B cell (primary cell): ENCODE results near the gene CBX3. TPM values are rescaled to one million over a fixed set of nuclear protein-coding genes. Genes with fewer than 3 reads are reported as not detected.

Source experiments
- ATAC-seq: fragments of 200-7000 bp; cut with Tn5 transposase; one replicate; pipeline ENCODE4 v1.10.0; 2021; ENCODE audit warnings: low read depth, mild to moderate bottlenecking, moderate number of reproducible peaks, moderate library complexity
- CTCF ChIA-PET: fragments of 350-600 bp; sonication (Branson Sonifier 250); formaldehyde crosslinking; loops from one replicate; lab custom pipeline; 2021; ENCODE audit warnings: antibody characterized with exemption, inconsistent platforms; lab: Charles Lee
- POLR2A ChIA-PET: fragments of 350-600 bp; sonication (Branson Sonifier 250); formaldehyde crosslinking; loops from one replicate; lab custom pipeline; 2021; ENCODE audit warnings: antibody characterized with exemption; lab: Charles Lee
- DNase-seq: peaks from one replicate; pipeline ENCODE4 v3.0.0; 2013
- H2AFZ ChIP-seq: 2 replicates; pipeline ENCODE4 v1.6.1; 2012; ENCODE audit warnings: mild to moderate bottlenecking, low read depth, low read length; ENCODE audit not compliant: insufficient read depth, poor library complexity, severe bottlenecking
- H3K27ac ChIP-seq, 2 donors: 1 replicate in 1 of 2; 2 replicates in 1 of 2; pipeline ENCODE4 v1.5.1; 2012 to 2013; ENCODE audit warnings: low read length in 2 of 2, mild to moderate bottlenecking in 2 of 2, moderate library complexity in 1 of 2
- H3K27me3 ChIP-seq, 4 experiments: fragments of 200-600 bp in 1 of 4; sonication (generic) in 1 of 4; replicated peaks in 1 of 4; 1 replicate in 2 of 4; 2 replicates in 2 of 4; pipeline versions ENCODE4 v1.6.1 to v1.7.0; 2013 to 2016; ENCODE audit warnings: low read length in 3 of 4, mild to moderate bottlenecking in 2 of 4, mixed read lengths in 1 of 4, moderate library complexity in 1 of 4; ENCODE audit not compliant: insufficient read depth in 4 of 4, control insufficient read depth in 3 of 4; ENCODE audit errors: control extremely low read depth in 1 of 4
- H3K36me3 ChIP-seq, 2 experiments: replicated peaks in 1 of 2; 1 replicate in 1 of 2; 2 replicates in 1 of 2; pipeline versions ENCODE4 v1.6.1 to v1.7.1; 2013; ENCODE audit warnings: low read length in 1 of 2; ENCODE audit not compliant: insufficient read depth in 2 of 2, control insufficient read depth in 1 of 2; ENCODE audit errors: control extremely low read depth in 1 of 2, extremely low read depth in 1 of 2
- H3K4me1 ChIP-seq, 2 donors: fragments of 200-600 bp in 1 of 2; sonication (generic) in 1 of 2; 1 replicate in 1 of 2; 2 replicates in 1 of 2; pipeline versions ENCODE4 v1.5.1 to v1.6.1; 2013 to 2017; ENCODE audit warnings: low read length in 2 of 2; ENCODE audit not compliant: control insufficient read depth in 2 of 2, insufficient read depth in 2 of 2
- H3K4me2 ChIP-seq: replicated peaks from 2 replicates; pipeline ENCODE3; 2012; ENCODE audit warnings: mild to moderate bottlenecking, low read depth, low read length; ENCODE audit not compliant: poor library complexity, severe bottlenecking
- H3K4me3 ChIP-seq, 5 experiments: fragments of 200-600 bp in 1 of 5; sonication (generic) in 1 of 5; 1 replicate in 3 of 5; 2 replicates in 2 of 5; pipeline versions ENCODE4 v1.5.1 to v1.7.0; 2011 to 2016; ENCODE audit warnings: low read length in 4 of 5, mild to moderate bottlenecking in 4 of 5, low read depth in 2 of 5, control low read depth in 1 of 5, moderate library complexity in 1 of 5; ENCODE audit not compliant: insufficient read depth in 1 of 5; ENCODE audit errors: control extremely low read depth in 1 of 5, extremely low read depth in 1 of 5
- H3K79me2 ChIP-seq: fragments of 200-600 bp; sonication (generic); one replicate; pipeline ENCODE4 v1.6.0; 2016; ENCODE audit warnings: low read length; ENCODE audit not compliant: control insufficient read depth, insufficient read depth
- H3K9ac ChIP-seq: fragments of 200-600 bp; sonication (generic); 2 replicates; pipeline ENCODE4 v1.6.1; 2017; ENCODE audit warnings: mild to moderate bottlenecking, low read length, moderate library complexity
- H3K9me3 ChIP-seq, 3 donors: one replicate each; pipeline versions ENCODE4 v1.6.1 to v1.7.1; 2013; ENCODE audit warnings: low read length in 2 of 3; ENCODE audit not compliant: control insufficient read depth in 2 of 3, insufficient read depth in 1 of 3; ENCODE audit errors: control extremely low read depth in 1 of 3
- H4K20me1 ChIP-seq: 2 replicates; pipeline ENCODE4 v1.6.0; 2012; ENCODE audit warnings: mild to moderate bottlenecking, low read length; ENCODE audit not compliant: insufficient read depth, control insufficient read depth, poor library complexity, severe bottlenecking
- H3K27ac Mint-ChIP-seq: one replicate; pipeline ENCODE4 v1.8.0; 2021; ENCODE audit warnings: mixed read lengths
- H3K27me3 Mint-ChIP-seq: one replicate; pipeline ENCODE4 v1.8.0; 2021; ENCODE audit warnings: mixed read lengths
- H3K4me1 Mint-ChIP-seq: one replicate; pipeline ENCODE4 v1.8.0; 2021; ENCODE audit warnings: mixed read lengths
- H3K4me3 Mint-ChIP-seq: one replicate; pipeline ENCODE4 v1.8.0; 2021; ENCODE audit warnings: mixed read lengths
- H3K9me3 Mint-ChIP-seq: one replicate; pipeline ENCODE4 v1.8.0; 2022; ENCODE audit warnings: mixed read lengths; ENCODE audit not compliant: insufficient read depth
- EZH2 ChIP-seq: IDR thresholded peaks from 2 replicates; pipeline ENCODE4 v1.6.1; 2012; ENCODE audit warnings: borderline replicate concordance, low read depth, mild to moderate bottlenecking, moderate library complexity, low read length; ENCODE audit not compliant: insufficient read depth, poor library complexity, severe bottlenecking
- WGBS: methylation state at CpG from one replicate; pipeline ENCODE4 v1.1.5; 2013; ENCODE audit warnings: missing lambda C conversion rate; ENCODE audit not compliant: insufficient coverage; 5-methylcytosine and 5-hydroxymethylcytosine counted together
- intact Hi-C: fragments of 100-400 bp; cut with micrococcal nuclease; formaldehyde crosslinking; loops from one replicate; pipeline ENCODE4 v1.10.0; 2022
- polyA plus RNA-seq: library from polyadenylated mRNA; depleted of rRNA; stranded (reverse); fragments of >200 nt; gene quantifications from 2 replicates; pipeline ENCODE4 v1.2.3, GENCODE V29; 2012
- total RNA-seq, 2 donors: library from RNA; stranded (reverse); fragments of 120-200 nt in 1 of 2; gene quantifications; 1 replicate in 1 of 2; 2 replicates in 1 of 2; pipeline versions ENCODE4 v1.2.3 to v1.2.4, GENCODE V29; 2013 to 2022
- TF ChIP-seq, protein P1 (sequence below): fragments of 200-600 bp; IDR thresholded peaks from one replicate; pipeline ENCODE4 v1.8.0; 2022; ENCODE audit warnings: antibody characterized with exemption, mild to moderate bottlenecking

Gene CBX3
- total and polyA plus RNA-seq, 2 donors (not counting 1 experiment from before 2014, with no cell fraction given), result 43.9 to 126 TPM

DNA sequence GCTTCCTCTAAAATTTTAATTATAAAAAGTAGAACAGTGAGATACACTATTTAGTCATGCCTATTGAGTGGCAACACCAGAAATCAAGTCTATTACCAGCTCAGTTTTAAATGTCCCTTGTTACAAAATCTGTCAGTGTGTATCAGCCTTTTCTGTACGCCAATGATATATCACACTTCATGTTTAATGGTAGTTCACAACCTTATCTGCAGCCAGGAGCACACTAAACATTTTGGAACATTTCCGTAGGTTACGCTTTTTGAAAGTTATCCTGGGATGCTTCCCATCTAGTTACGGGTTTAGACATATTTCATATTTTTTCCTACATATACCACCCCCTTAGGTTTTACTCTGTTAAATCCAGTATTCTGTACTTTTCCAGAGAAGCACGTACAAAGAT, 6.4 kb upstream of the CBX3 start:
- Mint-ChIP-seq H3K27me3 (no peaks in the 10 kb centered on the region), H3K9me3 (no peaks in the 10 kb centered on the region), H3K4me1 (peaks cover 72% of the 10 kb centered on the region), H3K4me3 (peak overlapping the region; percentile 36), H3K27ac (peak overlapping the region; percentile 57)
- no peak for TF ChIP-seq EZH2
- TF ChIP-seq, protein P1, sequence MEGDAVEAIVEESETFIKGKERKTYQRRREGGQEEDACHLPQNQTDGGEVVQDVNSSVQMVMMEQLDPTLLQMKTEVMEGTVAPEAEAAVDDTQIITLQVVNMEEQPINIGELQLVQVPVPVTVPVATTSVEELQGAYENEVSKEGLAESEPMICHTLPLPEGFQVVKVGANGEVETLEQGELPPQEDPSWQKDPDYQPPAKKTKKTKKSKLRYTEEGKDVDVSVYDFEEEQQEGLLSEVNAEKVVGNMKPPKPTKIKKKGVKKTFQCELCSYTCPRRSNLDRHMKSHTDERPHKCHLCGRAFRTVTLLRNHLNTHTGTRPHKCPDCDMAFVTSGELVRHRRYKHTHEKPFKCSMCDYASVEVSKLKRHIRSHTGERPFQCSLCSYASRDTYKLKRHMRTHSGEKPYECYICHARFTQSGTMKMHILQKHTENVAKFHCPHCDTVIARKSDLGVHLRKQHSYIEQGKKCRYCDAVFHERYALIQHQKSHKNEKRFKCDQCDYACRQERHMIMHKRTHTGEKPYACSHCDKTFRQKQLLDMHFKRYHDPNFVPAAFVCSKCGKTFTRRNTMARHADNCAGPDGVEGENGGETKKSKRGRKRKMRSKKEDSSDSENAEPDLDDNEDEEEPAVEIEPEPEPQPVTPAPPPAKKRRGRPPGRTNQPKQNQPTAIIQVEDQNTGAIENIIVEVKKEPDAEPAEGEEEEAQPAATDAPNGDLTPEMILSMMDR, result no peak
- Histone ChIP-seq H3K79me2 (peaks cover 93% of the 10 kb centered on the region), H3K27me3 (no peaks in the 10 kb centered on the region), H3K4me1 (peaks cover 56 to 62% of the 10 kb centered on the region in 2 donors), H3K9me3 (no peaks in the 10 kb centered on the region), H2AFZ (no peak overlapping the region), H3K4me2 (peak overlapping the region; percentile 30), H3K36me3 (peaks cover 3 to 87% of the 10 kb centered on the region in 2 experiments), H4K20me1 (peaks cover 99% of the 10 kb centered on the region), H3K27ac (no peak overlapping the region), H3K4me3 (no peak overlapping the region), H3K9ac (no peak overlapping the region)
- CTCF ChIA-PET, result interaction anchor here (0.8 to 9.6 kb wide), 8 partner anchors 43 to 966 kb away, joined by 3 to 84 read pairs (median 5); partner anchors contain the start of gene NFE2L3
- intact Hi-C loops, result loop anchor here (10.0 kb wide), 1 partner anchor 970 kb away; the partner anchor contains the start of gene HOXA9
- DNase-seq (peak; percentile 22), ATAC-seq (no peak)
- POLR2A ChIA-PET, result interaction anchor here (0.6 to 0.9 kb wide), 6 partner anchors 40 to 956 kb away, joined by 3 to 12 read pairs (median 4); no protein-coding TSS in a partner anchor
- WGBS, result 79% methylated on average over 3 of the region's 5 CpGs

DNA sequence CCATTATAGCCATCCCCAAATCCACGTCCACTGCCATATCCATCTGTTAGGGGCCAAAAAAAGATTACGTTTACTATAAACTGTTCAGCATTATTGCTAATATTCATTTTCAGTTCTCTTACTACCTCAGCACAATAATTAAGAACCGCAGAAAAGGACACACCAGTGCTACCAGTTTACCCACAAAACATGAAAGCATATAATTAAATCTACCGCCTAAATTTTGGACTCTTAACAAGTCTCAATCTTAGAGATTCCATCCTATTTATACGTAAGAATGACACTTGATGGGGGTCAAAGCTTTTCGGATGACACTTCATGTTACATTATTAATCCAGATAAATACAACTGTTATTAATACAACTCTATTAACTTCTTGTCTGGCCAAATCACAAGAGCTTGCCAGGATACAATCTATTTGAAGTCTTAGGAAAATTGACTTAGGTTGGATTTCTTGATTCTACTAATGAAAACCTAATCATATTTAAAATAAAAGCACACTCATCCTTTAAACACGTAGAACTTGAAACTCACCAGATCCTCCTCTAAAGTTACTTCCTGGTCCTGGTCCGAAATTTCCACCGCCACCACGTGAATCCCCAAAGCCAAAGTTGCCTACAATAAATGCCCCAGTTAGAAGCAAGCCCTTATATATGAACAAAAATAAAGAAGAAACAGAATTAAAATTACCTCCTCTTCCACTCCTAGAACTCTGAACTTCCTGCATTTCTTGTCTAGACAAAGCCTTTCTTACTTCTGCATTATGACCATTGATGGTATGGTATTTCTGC, 5.5 kb upstream of the CBX3 start:
- Histone ChIP-seq H3K4me1 (peaks cover 56 to 59% of the 10 kb centered on the region in 2 donors), H3K4me2 (peak overlapping the region; percentile 82), H3K9ac (peak overlapping the region; percentile 100), H3K4me3 (no peak overlapping the region), H3K27ac (peak overlapping the region in 1 of 2 donors; percentile 53), H3K79me2 (peaks cover 88% of the 10 kb centered on the region), H3K36me3 (peaks cover 3 to 78% of the 10 kb centered on the region in 2 experiments), H3K27me3 (no peaks in the 10 kb centered on the region), H4K20me1 (peaks cover 94% of the 10 kb centered on the region), H3K9me3 (no peaks in the 10 kb centered on the region), H2AFZ (no peak overlapping the region)
- ATAC-seq (no peak), DNase-seq (peak; percentile 26)
- Mint-ChIP-seq H3K4me1 (peaks cover 64% of the 10 kb centered on the region), H3K9me3 (no peaks in the 10 kb centered on the region), H3K27me3 (no peaks in the 10 kb centered on the region), H3K27ac (peak overlapping the region; percentile 84), H3K4me3 (peak overlapping the region; percentile 85)
- intact Hi-C loops, result loop anchor here (10.0 kb wide), 1 partner anchor 969 kb away; the partner anchor contains the start of gene HOXA9
- CTCF ChIA-PET, result interaction anchor here (1.4 to 9.6 kb wide), 11 partner anchors 11 to 302 kb away, joined by 4 to 114 read pairs (median 19); partner anchors contain the start of gene NFE2L3
- 69% methylated on average over 4 of the region's 10 CpGs for WGBS
- no peak for TF ChIP-seq EZH2
- TF ChIP-seq, protein P1, result no peak
- POLR2A ChIA-PET, result interaction anchor here (0.6 kb wide), 1 partner anchor 9 kb away, joined by 3 read pairs; no protein-coding TSS in a partner anchor
